AG10803 (cell line): ENCODE measurements around the gene GOLT1A.
A peak's percentile ranks its signal among the peaks of the same experiment; 100 is the strongest.

Experiments used
- DNase-seq: peaks from one replicate; pipeline ENCODE4 v3.0.0; 2010; ENCODE audit warnings: low read depth
- H3K4me3 ChIP-seq: 2 replicates; pipeline ENCODE4 v1.5.1; 2011; ENCODE audit warnings: mild to moderate bottlenecking, low read length, control low read depth
- CTCF ChIP-seq: conservative IDR thresholded peaks from 2 replicates; pipeline ENCODE4 v1.5.1; 2011; ENCODE audit warnings: mild to moderate bottlenecking, low read length, control low read depth, inconsistent platforms

Gene GOLT1A

DNA sequence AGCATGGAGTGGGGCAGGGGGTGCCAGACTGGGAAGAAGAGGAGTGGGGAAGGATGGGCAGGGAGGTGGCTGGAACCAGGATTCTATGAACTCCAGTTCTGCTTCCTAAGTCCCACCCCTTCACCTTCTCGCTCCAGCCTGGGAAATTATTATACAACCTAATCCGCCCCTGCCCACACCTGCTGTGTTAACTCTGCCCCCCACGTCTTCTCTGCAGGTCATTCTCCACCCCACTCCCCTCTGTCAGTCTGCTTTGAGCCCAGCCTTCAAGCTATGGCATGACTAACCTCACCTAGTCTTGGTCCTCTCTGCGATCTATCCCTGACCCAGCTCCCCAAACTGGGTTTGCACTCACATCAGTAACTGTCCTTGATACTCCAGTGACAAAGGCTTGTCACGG, 46.0 kb upstream of the GOLT1A start:
- no peak for DNase-seq
- TF ChIP-seq CTCF: no peak
- no peak overlapping the region for H3K4me3 ChIP-seq

DNA sequence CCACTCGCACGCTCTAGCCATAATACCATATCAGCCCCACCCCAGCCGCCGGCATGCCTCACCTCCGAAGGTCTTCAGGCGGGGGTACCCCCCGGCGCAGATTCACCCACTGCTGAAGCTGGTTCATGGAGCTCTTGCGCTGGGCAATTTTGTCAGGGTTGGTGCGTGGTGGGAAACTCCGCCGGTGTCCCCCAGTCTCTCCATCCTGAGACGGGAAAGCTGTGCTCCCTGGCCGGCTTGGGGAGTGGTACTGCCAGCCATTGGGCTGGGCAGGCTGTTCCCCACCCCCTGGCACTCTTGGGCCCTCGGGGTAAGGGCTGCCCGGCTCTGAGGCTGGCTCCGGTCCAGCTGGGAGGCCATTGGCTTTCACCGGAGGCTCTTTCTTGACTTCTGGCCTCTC, 45.4 kb upstream of the GOLT1A start:
- no peak for TF ChIP-seq CTCF
- DNase-seq: no peak
- H3K4me3 ChIP-seq: no peak overlapping the region

- peak; percentile 80 for TF ChIP-seq CTCF
- no peak overlapping the region for H3K4me3 ChIP-seq
- DNase-seq: peak; percentile 54
Measured at GRCh38 chr1:204258213-204259115, 44.7 kb upstream of the GOLT1A start.

GRCh38 chr1:204257446-204257845, 43.7 kb upstream of the GOLT1A start:
- H3K4me3 ChIP-seq: no peak overlapping the region
- no peak for DNase-seq
- TF ChIP-seq CTCF: no peak

DNA sequence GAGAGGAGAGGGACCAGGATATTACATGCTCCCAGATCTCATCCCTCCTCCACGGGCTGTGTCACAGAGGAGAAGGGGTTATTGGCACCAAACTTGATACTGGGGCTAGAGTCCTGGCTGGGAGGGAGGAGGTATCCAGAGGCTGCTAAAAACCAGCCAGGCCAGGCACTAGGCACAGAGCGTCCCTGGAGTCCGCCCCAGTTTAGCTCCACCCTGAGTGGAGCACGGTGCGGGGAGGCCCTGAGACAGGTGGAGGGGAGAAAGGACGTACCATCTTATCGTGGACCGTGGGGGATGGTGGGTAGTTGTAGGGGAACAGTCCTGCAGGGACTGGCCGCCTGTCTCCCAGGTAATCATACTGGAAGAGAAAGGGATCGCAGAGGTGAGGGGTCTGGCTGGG, 42.7 kb upstream of the GOLT1A start:
- no peak for DNase-seq
- no peak overlapping the region for H3K4me3 ChIP-seq
- TF ChIP-seq CTCF: no peak

DNA sequence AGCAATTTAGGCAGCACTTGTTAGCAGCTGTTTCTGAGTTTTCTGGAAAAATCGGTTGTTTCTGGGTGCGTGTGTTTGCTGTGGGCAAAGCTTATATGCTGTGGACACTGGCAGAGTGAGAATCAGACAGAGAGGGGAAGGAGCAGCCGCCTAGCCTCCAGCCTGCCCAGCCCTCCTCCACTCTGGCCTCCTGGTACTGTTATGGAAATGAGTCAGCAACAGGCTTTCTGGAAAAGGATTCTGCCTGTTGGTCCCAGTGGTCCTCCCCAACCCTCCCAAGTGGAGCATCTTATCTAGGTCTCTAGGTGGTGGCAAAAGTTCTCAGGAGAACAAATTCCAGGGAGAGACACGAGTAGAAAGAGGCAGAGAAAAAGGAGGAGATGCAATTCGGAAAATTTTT, 42.2 kb upstream of the GOLT1A start:
- no peak for TF ChIP-seq CTCF
- DNase-seq: no peak
- no peak overlapping the region for H3K4me3 ChIP-seq

- TF ChIP-seq CTCF: no peak
- no peak overlapping the region for H3K4me3 ChIP-seq
- no peak for DNase-seq
Measured at GRCh38 chr1:204255225-204255624, 41.4 kb upstream of the GOLT1A start.
